ENCODE data around the gene SIRPG.

GRCh38 chr20:1633535-1633934 is 24.0 kb downstream of the SIRPG start:
- no peak for TF ChIP-seq CTCF (IDR thresholded peaks at IDR 0.05)
- TF ChIP-seq POLR2A (IDR thresholded peaks at IDR 0.05) = no peak
- no peak for TF ChIP-seq POLR2AphosphoS5 (IDR thresholded peaks at IDR 0.05)

Data from prostate gland (tissue), 2 donors.